ENCODE measurements around the gene DYNC1I1.

DYNC1I1 gene

DNA sequence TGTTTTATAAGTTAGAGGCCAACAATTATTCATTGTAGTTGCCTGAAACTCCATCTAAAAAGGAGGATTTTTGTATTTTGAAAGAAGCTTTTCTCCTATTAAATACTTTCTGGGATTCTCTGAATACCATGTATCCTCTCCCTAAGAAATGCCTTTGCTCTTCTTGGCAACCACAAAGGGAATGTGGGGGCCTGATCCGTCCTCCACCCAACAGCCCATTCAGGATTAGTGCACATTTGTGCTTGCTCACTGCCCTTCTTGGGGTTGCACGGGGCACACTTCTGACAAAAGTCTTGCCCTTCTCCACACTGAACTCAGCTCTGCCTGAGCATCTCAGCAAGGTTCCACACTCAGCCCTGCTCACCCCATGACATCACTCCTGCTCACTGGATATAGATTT, 355.4 kb downstream of the DYNC1I1 start:
- no peak overlapping the region for H3K4ac ChIP-seq (ENCODE audit: low read depth, low read length)
- H3K27me3 ChIP-seq (ENCODE audit: insufficient read depth, low read length) = no peaks in the 10 kb centered on the region
- no peak overlapping the region for H3K14ac ChIP-seq (ENCODE audit: low read length)
- H3K4me1 ChIP-seq (ENCODE audit: control insufficient read depth in 1 of 2, insufficient read depth in 2 of 2, low read length in 2 of 2) = peaks cover 0 to 5% of the 10 kb centered on the region in 2 experiments
- no peak overlapping the region for H2AFZ ChIP-seq (ENCODE audit: insufficient read depth, low read length, poor library complexity)
- no peaks in the 10 kb centered on the region for H3K9me3 ChIP-seq (ENCODE audit: insufficient read depth, low read depth, low read length)
- no peak overlapping the region for H2BK12ac ChIP-seq (ENCODE audit: low read length)
- no peaks in the 10 kb centered on the region for H3K79me2 ChIP-seq (ENCODE audit: control insufficient read depth, insufficient read depth, low read length, poor library complexity)
- H3K4me3 ChIP-seq (ENCODE audit: low read depth, low read length) = no peak overlapping the region
- H3K79me1 ChIP-seq (ENCODE audit: low read length) = no peaks in the 10 kb centered on the region
- H4K91ac ChIP-seq (ENCODE audit: low read depth, low read length) = no peak overlapping the region
- no CpG with 5 or more reads among the region's 2 CpGs for WGBS (ENCODE audit: extremely low coverage, insufficient coverage, insufficient read length)
- no peak overlapping the region for H3K23ac ChIP-seq (ENCODE audit: low read length)
- H4K12ac ChIP-seq (ENCODE audit: low read depth, low read length) = no peak overlapping the region
- H2BK5ac ChIP-seq (ENCODE audit: low read depth, low read length, poor library complexity) = no peak overlapping the region
- no peak overlapping the region for H3K27ac ChIP-seq (ENCODE audit: low read depth, low read length)
- no peak overlapping the region for H3K4me2 ChIP-seq (ENCODE audit: low read length)
- H3K36me3 ChIP-seq (ENCODE audit: control insufficient read depth in 1 of 2, insufficient read depth in 2 of 2, low read length in 2 of 2) = peaks cover 4 to 5% of the 10 kb centered on the region in 2 experiments
- no peak overlapping the region for H3K18ac ChIP-seq (ENCODE audit: low read length)
- no peak overlapping the region for H2BK120ac ChIP-seq (ENCODE audit: insufficient read depth, low read length, poor library complexity)
- H2AK5ac ChIP-seq (ENCODE audit: low read length) = no peak overlapping the region
- no peak overlapping the region for H4K8ac ChIP-seq (ENCODE audit: low read depth, low read length)
- peak overlapping the region; percentile 6 for H3K9ac ChIP-seq (ENCODE audit: low read length)
- DNase-seq = no peak

DNA sequence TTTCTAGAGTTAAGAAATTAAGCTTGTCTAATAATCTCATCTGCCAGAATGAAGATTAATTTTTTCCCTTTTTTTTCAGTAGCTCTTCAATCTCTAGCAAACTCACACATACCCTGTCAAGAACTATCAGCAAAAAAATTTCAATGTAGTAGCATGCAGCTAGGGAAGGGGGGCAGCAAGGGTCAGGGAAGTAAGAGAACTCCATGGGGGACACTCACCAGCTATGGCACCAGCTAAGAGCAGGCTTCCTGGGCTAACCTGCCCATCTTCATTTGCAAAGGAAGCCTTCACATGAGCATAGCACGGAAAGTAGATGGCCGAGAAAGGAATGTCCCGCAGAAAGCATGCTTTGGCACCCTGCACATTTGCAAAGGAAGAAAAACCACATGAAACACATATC, 359.2 kb downstream of the DYNC1I1 start:
- no peak overlapping the region for H2BK5ac ChIP-seq (ENCODE audit: low read depth, low read length, poor library complexity)

DNA sequence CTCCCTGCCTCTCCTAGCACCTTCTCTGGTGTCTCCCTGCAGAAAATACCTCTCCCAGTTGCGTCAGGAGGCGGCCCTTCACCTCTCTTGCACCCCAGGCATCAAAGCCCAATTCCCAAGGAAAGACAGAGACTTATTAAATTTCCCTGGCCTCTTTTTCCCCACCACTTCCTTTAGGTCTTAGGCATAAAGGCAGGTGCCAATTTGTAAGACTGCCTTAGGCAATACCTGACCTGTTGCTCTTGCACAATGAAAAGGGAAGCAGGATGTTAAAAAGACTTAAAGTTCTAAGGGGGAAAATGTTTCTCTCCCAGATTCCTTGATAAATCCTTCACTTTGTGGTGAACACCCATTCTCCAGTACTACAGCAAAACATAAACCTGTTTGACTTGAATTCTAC, 362.9 kb downstream of the DYNC1I1 start:
- Histone ChIP-seq H2AFZ (ENCODE audit: insufficient read depth, low read length, poor library complexity) (no peak overlapping the region), H4K8ac (ENCODE audit: low read depth, low read length) (no peak overlapping the region), H3K79me1 (ENCODE audit: low read length) (peaks cover 2% of the 10 kb centered on the region), H3K4ac (ENCODE audit: low read depth, low read length) (no peak overlapping the region), H3K36me3 (ENCODE audit: control insufficient read depth in 1 of 2, insufficient read depth in 2 of 2, low read length in 2 of 2) (peaks cover 2% of the 10 kb centered on the region in 2 experiments), H4K91ac (ENCODE audit: low read depth, low read length) (no peak overlapping the region), H4K12ac (ENCODE audit: low read depth, low read length) (no peak overlapping the region), H3K79me2 (ENCODE audit: control insufficient read depth, insufficient read depth, low read length, poor library complexity) (no peaks in the 10 kb centered on the region), H3K4me1 (ENCODE audit: control insufficient read depth in 1 of 2, insufficient read depth in 2 of 2, low read length in 2 of 2) (peaks cover 5 to 7% of the 10 kb centered on the region in 2 experiments), H2AK5ac (ENCODE audit: low read length) (no peak overlapping the region), H2BK5ac (ENCODE audit: low read depth, low read length, poor library complexity) (no peak overlapping the region), H3K9ac (ENCODE audit: low read length) (no peak overlapping the region), H3K27ac (ENCODE audit: low read depth, low read length) (no peak overlapping the region), H3K27me3 (ENCODE audit: insufficient read depth, low read length) (no peaks in the 10 kb centered on the region), H3K4me2 (ENCODE audit: low read length) (no peak overlapping the region), H3K9me3 (ENCODE audit: insufficient read depth, low read depth, low read length) (no peaks in the 10 kb centered on the region), H3K14ac (ENCODE audit: low read length) (no peak overlapping the region), H3K4me3 (ENCODE audit: low read depth, low read length) (no peak overlapping the region), H3K23ac (ENCODE audit: low read length) (no peak overlapping the region), H2BK120ac (ENCODE audit: insufficient read depth, low read length, poor library complexity) (no peak overlapping the region), H2BK12ac (ENCODE audit: low read length) (no peak overlapping the region), H3K18ac (ENCODE audit: low read length) (no peak overlapping the region)
- DNase-seq = peak; percentile 41 to 80
- no CpG with 5 or more reads among the region's 2 CpGs for WGBS (ENCODE audit: extremely low coverage, insufficient coverage, insufficient read length)

More for the DNA sequence above, 359.2 kb downstream of the DYNC1I1 start:
- Histone ChIP-seq H3K4ac (ENCODE audit: low read depth, low read length) (no peak overlapping the region), H2AFZ (ENCODE audit: insufficient read depth, low read length, poor library complexity) (no peak overlapping the region), H2BK120ac (ENCODE audit: insufficient read depth, low read length, poor library complexity) (no peak overlapping the region), H3K79me1 (ENCODE audit: low read length) (peaks cover 2% of the 10 kb centered on the region), H4K8ac (ENCODE audit: low read depth, low read length) (no peak overlapping the region), H3K4me3 (ENCODE audit: low read depth, low read length) (no peak overlapping the region), H4K12ac (ENCODE audit: low read depth, low read length) (no peak overlapping the region), H3K4me2 (ENCODE audit: low read length) (no peak overlapping the region), H2BK12ac (ENCODE audit: low read length) (no peak overlapping the region), H3K36me3 (ENCODE audit: control insufficient read depth in 1 of 2, insufficient read depth in 2 of 2, low read length in 2 of 2) (peaks cover 2 to 5% of the 10 kb centered on the region in 2 experiments), H3K27me3 (ENCODE audit: insufficient read depth, low read length) (no peaks in the 10 kb centered on the region), H4K91ac (ENCODE audit: low read depth, low read length) (no peak overlapping the region), H3K27ac (ENCODE audit: low read depth, low read length) (no peak overlapping the region), H3K23ac (ENCODE audit: low read length) (no peak overlapping the region), H3K4me1 (ENCODE audit: control insufficient read depth in 1 of 2, insufficient read depth in 2 of 2, low read length in 2 of 2) (peaks cover 3 to 8% of the 10 kb centered on the region in 2 experiments), H3K9ac (ENCODE audit: low read length) (no peak overlapping the region), H3K14ac (ENCODE audit: low read length) (no peak overlapping the region), H3K18ac (ENCODE audit: low read length) (no peak overlapping the region), H2AK5ac (ENCODE audit: low read length) (no peak overlapping the region), H3K79me2 (ENCODE audit: control insufficient read depth, insufficient read depth, low read length, poor library complexity) (no peaks in the 10 kb centered on the region), H3K9me3 (ENCODE audit: insufficient read depth, low read depth, low read length) (no peaks in the 10 kb centered on the region)
- no peak for DNase-seq
- WGBS (ENCODE audit: extremely low coverage, insufficient coverage, insufficient read length) = no CpG with 5 or more reads among the region's 3 CpGs

DNA sequence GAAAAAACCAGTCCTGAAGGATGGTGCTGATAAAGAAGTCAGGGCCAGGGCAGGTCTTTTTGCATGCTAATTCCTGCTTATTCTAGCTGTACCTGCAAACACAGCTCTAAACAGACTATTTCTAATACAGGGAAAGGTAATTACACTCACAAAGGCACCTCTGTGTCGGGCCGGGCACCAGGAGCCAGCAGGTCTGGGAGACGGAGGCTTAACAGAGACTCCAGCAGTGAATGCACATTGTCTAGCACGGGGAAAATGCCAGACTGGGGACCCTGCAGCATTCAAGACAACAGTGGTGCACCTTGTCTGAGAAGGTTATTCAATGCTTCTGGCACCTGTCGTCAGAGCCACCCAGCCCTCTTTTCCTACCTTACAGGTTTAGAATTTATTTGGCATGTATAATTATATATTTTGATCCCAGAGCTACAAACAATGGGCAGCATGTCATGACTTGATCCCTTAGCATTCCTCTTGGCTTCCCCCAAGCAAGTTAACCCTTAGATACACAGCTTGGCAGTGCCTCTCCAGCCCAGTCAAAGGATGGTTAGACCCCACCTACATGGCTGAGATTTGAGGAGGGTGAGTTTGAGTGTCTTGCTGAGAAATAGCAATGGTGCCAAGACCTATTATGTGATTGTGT, 364.4 kb downstream of the DYNC1I1 start:
- Histone ChIP-seq H3K4me3 (ENCODE audit: low read depth, low read length) (no peak overlapping the region), H2AK5ac (ENCODE audit: low read length) (no peak overlapping the region), H3K4me2 (ENCODE audit: low read length) (no peak overlapping the region), H3K79me2 (ENCODE audit: control insufficient read depth, insufficient read depth, low read length, poor library complexity) (no peaks in the 10 kb centered on the region), H2BK12ac (ENCODE audit: low read length) (peak overlapping the region; percentile 66), H3K18ac (ENCODE audit: low read length) (no peak overlapping the region), H3K36me3 (ENCODE audit: control insufficient read depth in 1 of 2, insufficient read depth in 2 of 2, low read length in 2 of 2) (peaks cover 0 to 2% of the 10 kb centered on the region in 2 experiments), H3K4ac (ENCODE audit: low read depth, low read length) (no peak overlapping the region), H3K9ac (ENCODE audit: low read length) (no peak overlapping the region), H3K9me3 (ENCODE audit: insufficient read depth, low read depth, low read length) (no peaks in the 10 kb centered on the region), H2AFZ (ENCODE audit: insufficient read depth, low read length, poor library complexity) (no peak overlapping the region), H3K4me1 (ENCODE audit: control insufficient read depth in 1 of 2, insufficient read depth in 2 of 2, low read length in 2 of 2) (peaks cover 3 to 7% of the 10 kb centered on the region in 2 experiments), H3K27ac (ENCODE audit: low read depth, low read length) (peak overlapping the region; percentile 55), H4K8ac (ENCODE audit: low read depth, low read length) (no peak overlapping the region), H4K91ac (ENCODE audit: low read depth, low read length) (peak overlapping the region; percentile 88), H2BK5ac (ENCODE audit: low read depth, low read length, poor library complexity) (peak overlapping the region; percentile 72), H2BK120ac (ENCODE audit: insufficient read depth, low read length, poor library complexity) (no peak overlapping the region), H3K79me1 (ENCODE audit: low read length) (peaks cover 2% of the 10 kb centered on the region), H3K23ac (ENCODE audit: low read length) (no peak overlapping the region), H3K14ac (ENCODE audit: low read length) (no peak overlapping the region), H4K12ac (ENCODE audit: low read depth, low read length) (no peak overlapping the region), H3K27me3 (ENCODE audit: insufficient read depth, low read length) (no peaks in the 10 kb centered on the region)
- DNase-seq = no peak
- whole genome bisulfite sequencing (ENCODE audit: extremely low coverage, insufficient coverage, insufficient read length) = no CpG with 5 or more reads among the region's 5 CpGs

Measured in trophoblast cell (in vitro differentiated cells and primary cell).